HAP-1 (cell line): ENCODE results near the gene ALLC.
"Not testable (repeated sequence)": the region's sequence is repeated elsewhere in the genome, so short reads cannot be mapped to it uniquely, and the experiment has no call there.

ENCODE experiments used
- DNase-seq, 2 experiments: peaks; one replicate each; pipeline ENCODE4 v3.0.0-alpha.2; 2016 to 2020; ENCODE audit warnings: low spot score in 2 of 2
- H3K27me3 ChIP-seq: fragments of 250-450 bp; sonication (Bioruptor Pico); 2 replicates; pipeline ENCODE4 v1.5.1; 2020; ENCODE audit warnings: low read depth, mild to moderate bottlenecking, moderate library complexity
- H3K36me3 ChIP-seq: fragments of 250-450 bp; sonication (Bioruptor Pico); replicated peaks from 2 replicates; pipeline ENCODE4 v1.5.1; 2020; ENCODE audit warnings: mild to moderate bottlenecking
- H3K4me1 ChIP-seq: fragments of 250-450 bp; sonication (Bioruptor Pico); 2 replicates; pipeline ENCODE4 v1.5.1; 2020; ENCODE audit warnings: mild to moderate bottlenecking
- H3K4me3 ChIP-seq: fragments of 250-450 bp; sonication (Bioruptor Pico); 2 replicates; pipeline ENCODE4 v1.5.1; 2020; ENCODE audit warnings: mild to moderate bottlenecking, moderate library complexity
- H3K9me3 ChIP-seq: fragments of 250-450 bp; sonication (Bioruptor Pico); 2 replicates; pipeline ENCODE4 v1.5.1; 2020; ENCODE audit warnings: mild to moderate bottlenecking, moderate library complexity
- in situ Hi-C: fragments of 300-500 bp; cut with MboI; formaldehyde crosslinking; loops from 3 replicates; pipeline ENCODE4 v1.14.3; 2020; ENCODE audit warnings: low sequenced_read_pairs, inconsistent platforms, mixed read lengths

Gene ALLC

GRCh38 chr2:3657881-3658280 is at the start of gene ALLC:
ALLC (plus strand) TSS chr2:3658200; CDS start chr2:3671158, 12,958 bp downstream.
- Histone ChIP-seq H3K4me1 (no peaks in the 10 kb centered on the region), H3K36me3 (no peaks in the 10 kb centered on the region), H3K27me3 (no peaks in the 10 kb centered on the region), H3K9me3 (no peaks in the 10 kb centered on the region), H3K4me3 (no peak within 1 kb of the TSS)
- DNase-seq, result no peak
- in situ Hi-C loops, result loop anchor here (25.0 kb wide), 1 partner anchor 1546 kb away; no protein-coding TSS in a partner anchor

GRCh38 chr2:3608373-3609278 is 49.4 kb upstream of the ALLC start:
- Histone ChIP-seq H3K4me1 (0 out of 2 replicates have a peak, but pooled peaks cover 2% of the 10 kb centered on the region), H3K9me3 (no peaks in the 10 kb centered on the region), H3K27me3 (no peaks in the 10 kb centered on the region), H3K4me3 (no peak overlapping the region), H3K36me3 (no peaks in the 10 kb centered on the region)
- no peak for DNase-seq
- in situ Hi-C loops, result no loop called here

DNA sequence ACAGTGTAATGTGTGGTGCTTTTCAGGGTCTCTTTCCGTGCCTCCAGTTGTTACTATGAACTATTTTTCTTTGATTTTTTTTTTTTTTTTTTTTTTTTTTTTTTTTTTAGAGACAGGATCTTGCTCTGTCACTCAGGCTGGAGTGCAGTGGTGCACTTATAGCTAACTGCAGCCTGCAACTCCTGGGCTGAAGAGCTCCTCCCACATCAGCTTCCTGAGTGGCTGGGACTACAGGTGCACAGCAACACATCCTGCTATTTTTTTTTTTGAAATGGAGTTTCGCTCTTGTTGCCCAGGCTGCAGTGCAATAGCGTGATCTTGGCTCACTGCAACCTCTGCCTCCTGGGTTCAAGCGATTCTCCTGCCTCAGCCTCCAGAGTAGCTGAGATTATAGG is 48.7 kb upstream of the ALLC start:
- in situ Hi-C loops, H3K36me3 ChIP-seq, H3K4me1 ChIP-seq, H3K4me3 ChIP-seq, H3K27me3 ChIP-seq, H3K9me3 ChIP-seq, DNase-seq: not testable (repeated sequence)

DNA sequence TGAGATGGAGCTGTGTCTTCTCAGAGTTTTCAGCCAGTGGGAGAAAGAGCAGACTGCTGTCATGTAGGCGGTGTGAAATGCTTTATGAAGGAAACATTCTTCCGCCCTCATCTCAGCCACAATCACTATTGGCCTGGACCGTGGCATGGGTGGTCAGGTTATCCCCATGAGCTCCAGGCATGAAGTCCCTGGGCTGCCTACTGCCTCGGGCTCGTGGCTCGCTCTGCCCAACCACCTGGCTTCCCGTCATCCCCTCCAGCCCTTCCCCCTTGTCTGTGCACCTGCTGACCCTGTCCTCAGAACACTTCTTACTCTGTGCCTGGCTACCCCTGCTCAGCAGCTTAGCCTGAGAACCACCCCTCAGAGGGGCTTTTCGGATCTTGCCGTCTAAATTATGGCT is 47.6 kb upstream of the ALLC start:
- peaks cover 3% of the 10 kb centered on the region; the same call in 1 of the 2 replicates for H3K9me3 ChIP-seq
- DNase-seq, result no peak
- H3K4me3 ChIP-seq, result no peak overlapping the region
- 0 out of 2 replicates have a peak, but pooled peaks cover 2% of the 10 kb centered on the region for H3K4me1 ChIP-seq
- no peaks in the 10 kb centered on the region for H3K27me3 ChIP-seq
- H3K36me3 ChIP-seq, result no peaks in the 10 kb centered on the region
- in situ Hi-C loops, result no loop called here

DNA sequence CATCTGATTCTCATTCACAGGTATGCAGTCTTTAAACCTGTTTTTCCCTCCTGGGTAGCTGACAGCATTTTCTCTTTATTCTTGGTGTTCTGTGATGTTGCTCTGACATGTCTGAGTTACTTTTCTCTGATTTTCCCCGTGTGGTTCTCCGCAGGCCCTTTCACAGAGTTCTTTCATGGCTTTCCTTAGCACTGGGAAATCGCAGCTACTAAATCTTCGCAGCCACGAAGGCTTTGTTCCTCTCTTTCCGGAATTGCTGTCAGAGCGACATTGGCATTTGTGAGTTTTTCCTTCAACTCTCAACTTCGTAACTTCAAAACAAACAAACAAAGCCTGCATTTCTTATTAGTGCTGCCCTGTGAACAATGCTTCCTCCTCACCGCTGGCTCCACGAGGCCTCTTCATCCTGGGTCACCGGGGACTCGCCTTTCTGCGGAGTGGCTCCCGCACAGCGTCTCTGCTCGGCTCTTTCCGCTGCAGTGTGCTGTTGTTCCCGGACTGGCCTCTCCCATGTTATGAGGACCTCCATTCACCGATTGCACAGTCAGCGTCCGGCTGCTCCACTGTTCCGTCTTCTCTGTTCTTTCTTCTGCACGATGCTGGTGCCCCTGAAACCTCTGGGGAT is 47.0 kb upstream of the ALLC start:
- in situ Hi-C loops, result no loop called here

GRCh38 chr2:3611589-3611988 is 46.4 kb upstream of the ALLC start:
- Histone ChIP-seq H3K9me3 (peaks cover 3% of the 10 kb centered on the region; the same call in 1 of the 2 replicates), H3K36me3 (no peaks in the 10 kb centered on the region), H3K27me3 (no peaks in the 10 kb centered on the region), H3K4me3 (no peak overlapping the region), H3K4me1 (no peaks in the 10 kb centered on the region)
- in situ Hi-C loops, result no loop called here
- DNase-seq, result no peak

More for the DNA sequence above, 47.0 kb upstream of the ALLC start:
- Histone ChIP-seq H3K4me3 (no peak overlapping the region), H3K27me3 (no peaks in the 10 kb centered on the region), H3K4me1 (no peaks in the 10 kb centered on the region), H3K9me3 (peaks cover 3% of the 10 kb centered on the region; the same call in 1 of the 2 replicates), H3K36me3 (no peaks in the 10 kb centered on the region)
- DNase-seq, result no peak

- no peak overlapping the region for H3K4me3 ChIP-seq
Measured at GRCh38 chr2:3612639-3613523, 45.1 kb upstream of the ALLC start.

GRCh38 chr2:3613524-3613905 is 44.5 kb upstream of the ALLC start:
- no peak for DNase-seq
- in situ Hi-C loops, result no loop called here
- no peak overlapping the region for H3K4me3 ChIP-seq
- H3K4me1 ChIP-seq, result no peaks in the 10 kb centered on the region
- H3K36me3 ChIP-seq, result no peaks in the 10 kb centered on the region
- H3K27me3 ChIP-seq, result no peaks in the 10 kb centered on the region; the same call in 1 of the 2 replicates
- H3K9me3 ChIP-seq, result peaks cover 3% of the 10 kb centered on the region; the same call in 1 of the 2 replicates

More at GRCh38 chr2:3612639-3613523, 45.1 kb upstream of the ALLC start:
- no peaks in the 10 kb centered on the region for H3K36me3 ChIP-seq
- H3K9me3 ChIP-seq, result peaks cover 3% of the 10 kb centered on the region; the same call in 1 of the 2 replicates
- no peaks in the 10 kb centered on the region for H3K4me1 ChIP-seq
- H3K27me3 ChIP-seq, result no peaks in the 10 kb centered on the region
- no peak for DNase-seq
- in situ Hi-C loops, result no loop called here

GRCh38 chr2:3614743-3615142 is 43.3 kb upstream of the ALLC start:
- in situ Hi-C loops, H3K4me3 ChIP-seq, H3K9me3 ChIP-seq, H3K4me1 ChIP-seq, DNase-seq, H3K36me3 ChIP-seq, H3K27me3 ChIP-seq: not testable (repeated sequence)

DNA sequence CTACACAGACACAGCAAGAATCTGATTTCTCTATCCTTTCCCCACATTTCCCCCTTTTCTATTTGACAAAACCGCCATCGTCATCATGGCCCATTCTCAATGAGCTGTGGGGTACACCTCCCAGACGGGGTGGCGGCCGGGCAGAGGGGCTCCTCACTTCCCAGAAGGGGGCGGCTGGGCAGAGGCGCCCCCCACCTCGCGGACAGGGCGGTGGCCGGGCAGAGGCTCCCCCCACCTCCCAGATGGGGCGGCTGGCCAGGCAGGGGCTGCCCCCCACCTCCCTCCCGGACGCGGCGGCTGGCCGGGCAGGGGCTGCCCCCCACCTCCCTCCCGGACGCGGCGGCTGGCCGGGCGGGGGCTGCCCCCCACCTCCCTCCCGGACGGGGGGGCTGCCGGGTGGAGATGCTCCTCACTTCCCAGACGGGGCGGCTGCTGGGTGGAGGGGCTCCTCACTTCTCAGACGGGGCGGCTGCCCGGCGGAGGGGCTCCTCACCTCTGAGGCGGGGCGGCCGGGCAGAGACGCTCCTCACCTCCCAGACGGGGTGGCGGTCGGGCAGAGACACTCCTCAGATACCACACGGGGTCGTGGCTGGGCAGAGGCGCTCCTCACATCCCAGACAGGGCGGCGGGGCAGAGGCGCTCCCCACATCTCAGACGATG is 42.3 kb upstream of the ALLC start:
- H3K36me3 ChIP-seq, H3K27me3 ChIP-seq, DNase-seq, H3K9me3 ChIP-seq, H3K4me1 ChIP-seq, H3K4me3 ChIP-seq, in situ Hi-C loops: not testable (repeated sequence)

- H3K4me1 ChIP-seq, H3K36me3 ChIP-seq, DNase-seq, H3K4me3 ChIP-seq, in situ Hi-C loops, H3K9me3 ChIP-seq, H3K27me3 ChIP-seq: not testable (repeated sequence)
Measured at GRCh38 chr2:3616435-3617197, 41.4 kb upstream of the ALLC start.

GRCh38 chr2:3617198-3617890 is 40.7 kb upstream of the ALLC start:
- Histone ChIP-seq H3K9me3 (peaks cover 3% of the 10 kb centered on the region; the same call in 1 of the 2 replicates), H3K4me1 (no peaks in the 10 kb centered on the region), H3K4me3 (no peak overlapping the region), H3K36me3 (no peaks in the 10 kb centered on the region), H3K27me3 (no peaks in the 10 kb centered on the region; the same call in 1 of the 2 replicates)
- DNase-seq, result no peak
- in situ Hi-C loops, result no loop called here
